ENCODE data around the gene RBM4B. TPM values are rescaled to one million over a fixed set of nuclear protein-coding genes. Genes with fewer than 3 reads are reported as not detected.

The RBM4B gene
- total and polyA plus RNA-seq, 7 donors = 3.6 to 12.8 (median 10.0) TPM

DNA sequence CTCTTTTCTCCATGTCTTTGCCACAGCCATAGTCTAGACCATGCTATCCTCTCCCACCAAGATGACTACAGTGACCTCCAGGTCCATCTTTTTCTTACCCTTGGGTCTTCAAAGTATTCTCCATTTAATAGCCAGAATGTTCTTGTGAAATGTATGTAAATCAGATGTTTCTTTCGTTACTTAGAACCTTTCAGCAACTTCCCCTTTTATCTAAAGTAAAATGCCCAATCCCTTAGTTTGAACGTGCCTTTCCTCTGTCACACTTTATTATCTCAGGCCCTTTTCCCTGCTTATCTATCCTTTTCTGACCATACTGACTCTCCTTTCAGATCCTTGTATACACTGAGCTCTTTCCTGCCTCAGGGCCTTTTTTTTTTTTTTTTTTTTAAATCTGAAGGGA is 17.9 kb downstream of the RBM4B start:
- no peak overlapping the region for H3K4me3 ChIP-seq
- no peaks in the 10 kb centered on the region for H3K9me3 ChIP-seq
- no peak overlapping the region for H3K27ac ChIP-seq
- ATAC-seq (no peak), DNase-seq (no peak)
- TF ChIP-seq, protein P1, sequence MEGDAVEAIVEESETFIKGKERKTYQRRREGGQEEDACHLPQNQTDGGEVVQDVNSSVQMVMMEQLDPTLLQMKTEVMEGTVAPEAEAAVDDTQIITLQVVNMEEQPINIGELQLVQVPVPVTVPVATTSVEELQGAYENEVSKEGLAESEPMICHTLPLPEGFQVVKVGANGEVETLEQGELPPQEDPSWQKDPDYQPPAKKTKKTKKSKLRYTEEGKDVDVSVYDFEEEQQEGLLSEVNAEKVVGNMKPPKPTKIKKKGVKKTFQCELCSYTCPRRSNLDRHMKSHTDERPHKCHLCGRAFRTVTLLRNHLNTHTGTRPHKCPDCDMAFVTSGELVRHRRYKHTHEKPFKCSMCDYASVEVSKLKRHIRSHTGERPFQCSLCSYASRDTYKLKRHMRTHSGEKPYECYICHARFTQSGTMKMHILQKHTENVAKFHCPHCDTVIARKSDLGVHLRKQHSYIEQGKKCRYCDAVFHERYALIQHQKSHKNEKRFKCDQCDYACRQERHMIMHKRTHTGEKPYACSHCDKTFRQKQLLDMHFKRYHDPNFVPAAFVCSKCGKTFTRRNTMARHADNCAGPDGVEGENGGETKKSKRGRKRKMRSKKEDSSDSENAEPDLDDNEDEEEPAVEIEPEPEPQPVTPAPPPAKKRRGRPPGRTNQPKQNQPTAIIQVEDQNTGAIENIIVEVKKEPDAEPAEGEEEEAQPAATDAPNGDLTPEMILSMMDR (IDR thresholded peaks at IDR 0.05) = no peak
- H3K27me3 ChIP-seq (ENCODE audit: insufficient read depth in 3 of 3, low read length in 2 of 3) = no peaks in the 10 kb centered on the region
- WGBS, 3 donors = 58 to 71% (median 62%) methylated on average over 2 of the region's 2 CpGs
- intact Hi-C loops (cut with DNase I) = no loop called here
- H3K36me3 ChIP-seq (ENCODE audit: insufficient read depth in 1 of 2, low read depth in 1 of 2) = peaks cover 0 to 58% of the 10 kb centered on the region in 2 donors
- H3K4me1 ChIP-seq = no peaks in the 10 kb centered on the region

DNA sequence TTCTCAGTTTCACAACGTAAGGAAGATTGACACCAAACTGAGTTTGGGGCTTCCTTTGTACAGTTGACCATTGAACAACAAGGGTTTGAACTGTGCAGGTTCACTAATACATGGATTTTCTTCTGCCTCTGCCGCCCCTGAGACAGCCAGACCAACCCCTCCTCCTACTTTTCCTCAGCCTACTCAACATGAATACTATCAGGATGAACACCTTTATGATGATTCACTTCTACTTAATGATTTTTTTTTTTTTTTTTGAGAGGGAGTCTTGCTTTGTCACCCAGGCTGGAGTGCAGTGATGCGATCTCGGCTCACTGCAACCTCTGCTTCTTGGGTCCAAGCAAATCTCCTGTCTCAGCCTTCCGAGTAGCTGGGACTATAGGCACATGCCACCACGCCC is 24.6 kb downstream of the RBM4B start:
- ATAC-seq (no peak), DNase-seq (no peak)
- peaks cover 0 to 46% of the 10 kb centered on the region in 2 donors for H3K36me3 ChIP-seq (ENCODE audit: insufficient read depth in 1 of 2, low read depth in 1 of 2)
- H3K4me3 ChIP-seq = no peak overlapping the region
- no peaks in the 10 kb centered on the region for H3K4me1 ChIP-seq
- WGBS, 3 donors = 90 to 95% (median 92%) methylated on average over 6 of the region's 6 CpGs
- H3K9me3 ChIP-seq = no peaks in the 10 kb centered on the region
- TF ChIP-seq, protein P1 (IDR thresholded peaks at IDR 0.05) = no peak
- no peak overlapping the region for H3K27ac ChIP-seq
- H3K27me3 ChIP-seq (ENCODE audit: insufficient read depth in 3 of 3, low read length in 2 of 3) = no peaks in the 10 kb centered on the region
- intact Hi-C loops (cut with DNase I) = no loop called here

DNA sequence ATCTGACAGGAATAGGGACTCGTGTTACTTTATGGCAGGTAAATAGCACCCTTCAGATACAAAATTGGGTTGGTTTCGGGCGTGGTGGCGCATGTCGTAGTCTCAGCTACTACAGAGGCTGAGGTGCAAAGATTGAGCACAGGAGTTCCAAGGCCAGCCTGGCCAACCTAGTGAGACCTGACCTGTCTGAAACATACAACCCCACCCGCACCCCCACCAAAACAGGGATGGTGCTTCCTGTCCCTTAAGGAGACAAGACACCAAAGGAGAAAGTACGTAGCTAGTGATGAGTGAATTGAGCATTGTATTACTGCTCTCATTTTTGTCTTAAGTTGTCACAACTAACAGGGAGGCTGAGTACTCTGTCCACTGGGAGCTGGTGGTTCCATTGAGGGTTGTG is 25.0 kb downstream of the RBM4B start:
- intact Hi-C loops (cut with DNase I) = no loop called here
- Histone ChIP-seq H3K27me3 (ENCODE audit: insufficient read depth in 3 of 3, low read length in 2 of 3) (no peaks in the 10 kb centered on the region), H3K4me3 (no peak overlapping the region), H3K36me3 (ENCODE audit: insufficient read depth in 1 of 2, low read depth in 1 of 2) (peaks cover 0 to 46% of the 10 kb centered on the region in 2 donors), H3K4me1 (no peaks in the 10 kb centered on the region), H3K9me3 (no peaks in the 10 kb centered on the region), H3K27ac (no peak overlapping the region)
- no peak for DNase-seq
- ATAC-seq = peak in 1 of 4 donors; percentile 17
- TF ChIP-seq, protein P1 (IDR thresholded peaks at IDR 0.05) = no peak
- WGBS, 3 donors = 90 to 92% (median 91%) methylated on average over 7 of the region's 7 CpGs

DNA sequence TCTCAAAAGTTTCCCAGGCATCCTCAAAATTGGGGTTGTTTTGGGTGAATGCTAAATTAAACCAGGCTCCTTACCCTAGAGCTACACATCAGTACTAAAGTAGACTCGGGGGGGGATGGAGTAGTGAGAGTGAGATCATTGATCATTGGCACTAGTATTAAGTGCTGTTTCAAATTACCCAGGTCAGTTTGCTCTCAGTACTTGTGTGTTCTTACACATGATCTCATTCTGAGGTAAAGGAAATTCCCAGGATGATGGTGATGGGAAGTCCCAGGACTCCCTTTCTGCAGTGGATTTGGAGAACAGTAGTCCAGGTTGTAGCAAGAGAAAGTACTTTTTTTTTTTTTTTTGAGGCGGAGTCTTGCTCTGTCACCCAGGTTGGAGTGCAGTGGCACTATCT is 26.7 kb downstream of the RBM4B start:
- TF ChIP-seq, protein P1 (IDR thresholded peaks at IDR 0.05) = no peak
- no peaks in the 10 kb centered on the region for H3K27me3 ChIP-seq (ENCODE audit: insufficient read depth in 3 of 3, low read length in 2 of 3)
- H3K27ac ChIP-seq = no peak overlapping the region
- peaks cover 8% of the 10 kb centered on the region for H3K4me1 ChIP-seq
- ATAC-seq (no peak), DNase-seq (no peak)
- H3K9me3 ChIP-seq = no peaks in the 10 kb centered on the region
- H3K36me3 ChIP-seq (ENCODE audit: insufficient read depth in 1 of 2, low read depth in 1 of 2) = peaks cover 8 to 56% of the 10 kb centered on the region in 2 donors
- 85 to 94% (median 87%) methylated on average over 2 of the region's 2 CpGs for WGBS, 3 donors
- no peak overlapping the region for H3K4me3 ChIP-seq
- intact Hi-C loops (cut with DNase I) = no loop called here

DNA sequence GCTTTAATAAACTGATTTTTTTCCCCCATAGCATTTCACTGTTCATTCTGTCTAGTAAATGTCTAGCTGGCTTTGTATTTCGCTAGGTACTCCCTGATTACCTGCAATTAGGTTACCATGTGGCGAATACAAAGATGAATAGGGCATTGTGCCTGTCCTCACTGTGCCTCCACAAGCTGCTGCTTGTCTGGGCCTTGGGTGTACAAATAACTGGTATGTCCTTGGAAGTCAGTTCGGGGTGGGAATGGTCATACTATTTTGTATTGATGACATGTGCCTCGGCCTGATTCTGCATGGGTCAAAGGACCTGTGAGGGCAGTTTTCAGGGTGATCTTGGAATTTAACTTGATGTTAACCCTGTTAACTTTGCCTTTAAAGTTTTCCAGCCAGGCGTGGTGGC is 27.8 kb downstream of the RBM4B start:
- DNase-seq (no peak), ATAC-seq (no peak)
- H3K4me3 ChIP-seq = no peak overlapping the region
- WGBS, 3 donors = 93 to 97% (median 95%) methylated on average over 5 of the region's 5 CpGs
- H3K9me3 ChIP-seq = no peaks in the 10 kb centered on the region
- intact Hi-C loops (cut with DNase I) = no loop called here
- peaks cover 11 to 67% of the 10 kb centered on the region in 2 donors for H3K36me3 ChIP-seq (ENCODE audit: insufficient read depth in 1 of 2, low read depth in 1 of 2)
- H3K27ac ChIP-seq = no peak overlapping the region
- no peaks in the 10 kb centered on the region for H3K27me3 ChIP-seq (ENCODE audit: insufficient read depth in 3 of 3, low read length in 2 of 3)
- peaks cover 19% of the 10 kb centered on the region for H3K4me1 ChIP-seq
- TF ChIP-seq, protein P1 (IDR thresholded peaks at IDR 0.05) = no peak

Measured in psoas muscle (tissue), 8 donors.